HG02943 (cell line): ENCODE data around the gene KRTAP12-2.
"Not testable (repeated sequence)": the region's sequence is repeated elsewhere in the genome, so short reads cannot be mapped to it uniquely, and the experiment has no call there.

Source experiments
- ATAC-seq: cut with Tn5 transposase; IDR thresholded peaks from one replicate; pipeline ENCODE4 v1.9.1; 2021; ENCODE audit warnings: mild to moderate bottlenecking, low read depth, moderate library complexity; ENCODE audit not compliant: unreplicated experiment

KRTAP12-2 gene

GRCh38 chr21:44632067-44632466 lies 34.7 kb downstream of the KRTAP12-2 start:
- no peak for ATAC-seq

GRCh38 chr21:44630440-44630839 lies 36.3 kb downstream of the KRTAP12-2 start:
- ATAC-seq: no peak

- ATAC-seq: no peak
Observed at GRCh38 chr21:44628707-44629391, 37.9 kb downstream of the KRTAP12-2 start.

GRCh38 chr21:44627831-44628233 lies 38.9 kb downstream of the KRTAP12-2 start:
- not testable (repeated sequence) for ATAC-seq

GRCh38 chr21:44627181-44627822 lies 39.4 kb downstream of the KRTAP12-2 start:
- ATAC-seq: not testable (repeated sequence)

- no peak for ATAC-seq
Observed at GRCh38 chr21:44626673-44627143, 40.0 kb downstream of the KRTAP12-2 start, which contains the start of gene KRTAP10-9. Gene KRTAP10-9 (plus strand): TSS chr21:44627093. CDS start chr21:44627172, 79 bp downstream.

- no peak for ATAC-seq
Observed at GRCh38 chr21:44626262-44626661, 40.5 kb downstream of the KRTAP12-2 start.

GRCh38 chr21:44625756-44626155 lies 41.0 kb downstream of the KRTAP12-2 start:
- ATAC-seq: no peak

- ATAC-seq: no peak
Observed at GRCh38 chr21:44623575-44623974, 43.2 kb downstream of the KRTAP12-2 start.

- ATAC-seq: no peak
Observed at GRCh38 chr21:44619886-44620285, 46.8 kb downstream of the KRTAP12-2 start.

- no peak for ATAC-seq
Observed at GRCh38 chr21:44618909-44619308, 47.8 kb downstream of the KRTAP12-2 start.

- no peak for ATAC-seq
Observed at GRCh38 chr21:44618504-44618903, 48.2 kb downstream of the KRTAP12-2 start.

GRCh38 chr21:44617071-44617501 lies 49.6 kb downstream of the KRTAP12-2 start:
- ATAC-seq: no peak

- ATAC-seq: no peak
Observed at GRCh38 chr21:44616591-44616926, 50.2 kb downstream of the KRTAP12-2 start.
